Chondrocyte (in vitro differentiated cells): ENCODE data around the gene TBCEL. TPM values are rescaled to one million over a fixed set of nuclear protein-coding genes. Genes with fewer than 3 reads are reported as not detected.

Experiments used
- DNase-seq: peaks from one replicate; pipeline ENCODE4 v3.0.0; 2021; ENCODE audit warnings: mixed read lengths, low spot score
- H3K27ac Mint-ChIP-seq: one replicate; pipeline ENCODE4 v1.8.0; 2021; ENCODE audit warnings: mild to moderate bottlenecking, moderate library complexity, mixed read lengths; ENCODE audit not compliant: unreplicated experiment
- H3K27me3 Mint-ChIP-seq: 2 replicates; pipeline ENCODE4 v1.8.0; 2021; ENCODE audit warnings: low read depth, mixed read lengths
- H3K36me3 Mint-ChIP-seq: 2 replicates; pipeline ENCODE4 v1.8.0; 2021; ENCODE audit warnings: low read depth, mixed read lengths
- H3K4me1 Mint-ChIP-seq: 2 replicates; pipeline ENCODE4 v1.8.0; 2021; ENCODE audit warnings: low read depth, mild to moderate bottlenecking, mixed read lengths
- H3K4me3 Mint-ChIP-seq: one replicate; pipeline ENCODE4 v1.8.0; 2021; ENCODE audit warnings: mild to moderate bottlenecking, moderate library complexity, mixed read lengths; ENCODE audit not compliant: unreplicated experiment
- H3K9me3 Mint-ChIP-seq: 2 replicates; pipeline ENCODE4 v1.8.0; 2021; ENCODE audit warnings: low read depth, mixed read lengths
- CTCF ChIP-seq: fragments of 200-600 bp; sonication (generic); IDR thresholded peaks from 2 replicates; pipeline ENCODE4 v1.5.0; 2021; ENCODE audit warnings: antibody characterized with exemption, mild to moderate bottlenecking, moderate library complexity
- total RNA-seq: library from RNA; stranded (reverse); gene quantifications from 3 replicates; pipeline ENCODE4 v1.2.1, GENCODE V29; 2021

Gene TBCEL
- total RNA-seq, 1 donor from 2014 or later = 29.6 TPM

DNA sequence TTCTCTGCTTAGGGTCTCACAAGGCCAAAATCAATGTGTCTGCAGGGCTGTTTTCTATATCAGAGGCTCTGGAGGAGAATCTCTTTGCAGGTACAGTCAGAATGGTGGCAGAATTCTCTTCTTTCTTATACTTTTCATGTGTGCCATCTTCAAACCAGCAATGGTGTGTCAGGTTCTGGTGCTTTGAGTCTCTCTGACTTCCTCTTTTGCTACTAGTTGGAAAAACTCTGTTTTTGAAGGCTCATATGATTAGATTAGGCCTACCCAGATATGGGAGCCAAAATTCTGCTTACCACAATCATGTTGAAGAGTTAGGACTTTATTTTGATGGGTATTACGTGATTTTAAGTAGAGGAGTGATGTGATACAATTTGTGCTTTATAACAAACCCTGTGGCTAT, 58.3 kb downstream of the TBCEL start:
- no peak for TF ChIP-seq CTCF
- peaks cover 11% of the 10 kb centered on the region for H3K4me1 Mint-ChIP-seq
- peaks cover 11% of the 10 kb centered on the region for H3K36me3 Mint-ChIP-seq
- DNase-seq = no peak
- no peak overlapping the region for H3K4me3 Mint-ChIP-seq
- H3K27ac Mint-ChIP-seq = no peak overlapping the region
- no peaks in the 10 kb centered on the region for H3K9me3 Mint-ChIP-seq
- no peaks in the 10 kb centered on the region for H3K27me3 Mint-ChIP-seq

DNA sequence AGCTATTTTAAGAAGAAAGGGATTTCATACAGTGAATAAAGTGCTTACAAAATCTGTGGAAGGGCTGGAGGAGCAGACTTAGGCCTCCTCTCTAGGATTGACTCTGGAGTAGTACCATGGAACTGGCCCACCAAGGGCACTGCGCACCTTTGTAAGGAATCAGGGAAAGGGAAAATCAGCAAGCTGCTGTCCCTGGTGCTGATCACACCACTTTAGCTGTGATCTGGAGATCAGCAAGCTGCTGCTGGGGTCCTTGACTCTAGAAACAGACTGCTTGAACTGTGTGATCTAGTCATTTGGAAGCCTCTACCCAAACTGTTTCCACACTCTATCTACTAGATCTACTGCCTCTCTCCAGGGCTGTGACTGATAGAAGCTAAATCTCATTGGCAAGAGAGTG, 58.8 kb downstream of the TBCEL start:
- H3K9me3 Mint-ChIP-seq = no peaks in the 10 kb centered on the region
- H3K4me3 Mint-ChIP-seq = no peak overlapping the region
- H3K27me3 Mint-ChIP-seq = no peaks in the 10 kb centered on the region
- no peak overlapping the region for H3K27ac Mint-ChIP-seq
- H3K4me1 Mint-ChIP-seq = peaks cover 11% of the 10 kb centered on the region
- DNase-seq = no peak
- H3K36me3 Mint-ChIP-seq = peaks cover 14% of the 10 kb centered on the region
- TF ChIP-seq CTCF = no peak

- H3K4me1 Mint-ChIP-seq = peaks cover 11% of the 10 kb centered on the region
- H3K9me3 Mint-ChIP-seq = no peaks in the 10 kb centered on the region
- H3K27me3 Mint-ChIP-seq = no peaks in the 10 kb centered on the region
- no peak for DNase-seq
- H3K36me3 Mint-ChIP-seq = peaks cover 16% of the 10 kb centered on the region
- H3K4me3 Mint-ChIP-seq = no peak overlapping the region
- no peak for TF ChIP-seq CTCF
- H3K27ac Mint-ChIP-seq = peak overlapping the region; percentile 3
Observed at GRCh38 chr11:121086866-121087265, 63.0 kb downstream of the TBCEL start.

- H3K27me3 Mint-ChIP-seq = no peaks in the 10 kb centered on the region
- peaks cover 11% of the 10 kb centered on the region for H3K4me1 Mint-ChIP-seq
- no peak for TF ChIP-seq CTCF
- no peaks in the 10 kb centered on the region for H3K9me3 Mint-ChIP-seq
- no peak overlapping the region for H3K4me3 Mint-ChIP-seq
- H3K36me3 Mint-ChIP-seq = peaks cover 14% of the 10 kb centered on the region
- no peak overlapping the region for H3K27ac Mint-ChIP-seq
- no peak for DNase-seq
Observed at GRCh38 chr11:121089566-121089965, 65.7 kb downstream of the TBCEL start.

DNA sequence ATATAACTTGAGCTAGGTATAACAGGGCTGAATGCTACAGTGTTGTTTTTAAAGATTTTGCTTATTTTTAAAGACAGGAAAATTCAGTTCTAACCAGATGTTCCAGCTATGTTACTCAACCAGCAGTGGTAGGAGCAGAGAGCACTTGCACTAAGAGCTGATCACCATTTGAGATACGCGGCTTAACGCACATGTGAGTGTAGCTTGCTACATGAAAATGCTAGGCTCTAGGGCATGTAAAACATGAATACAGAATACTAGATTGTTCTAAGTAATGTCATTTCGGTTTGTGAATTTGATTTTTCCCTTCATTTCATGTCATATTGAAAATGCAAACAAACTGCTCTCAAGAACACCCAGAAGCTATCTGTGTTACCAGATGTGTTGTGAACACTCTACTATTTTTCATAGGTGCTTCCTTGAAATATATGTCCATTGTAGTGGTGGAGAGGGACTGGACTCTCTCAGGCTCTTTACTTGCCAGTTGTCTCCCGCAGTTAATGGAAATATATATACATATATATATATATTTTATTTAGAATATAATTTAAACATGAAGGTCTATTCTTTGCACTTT, 66.3 kb downstream of the TBCEL start:
- no peak for TF ChIP-seq CTCF

More for the DNA sequence above, 66.3 kb downstream of the TBCEL start:
- Mint-ChIP-seq H3K36me3 (peaks cover 14% of the 10 kb centered on the region), H3K27ac (no peak overlapping the region), H3K27me3 (no peaks in the 10 kb centered on the region), H3K4me1 (peaks cover 11% of the 10 kb centered on the region), H3K4me3 (no peak overlapping the region), H3K9me3 (no peaks in the 10 kb centered on the region)
- no peak for DNase-seq
